ENCODE results near the gene HINFP. TPM values are rescaled to one million over a fixed set of nuclear protein-coding genes. Genes with fewer than 3 reads are reported as not detected.

The HINFP gene
- total and polyA plus RNA-seq, 2 of the 8 experiments (the other 6 are each of a cell fraction or from before 2014, with no cell fraction given) = 35.0 to 37.3 TPM

GRCh38 chr11:119173453-119173852 is 52.1 kb downstream of the HINFP start:
- Histone ChIP-seq H3K14ac (ENCODE audit: insufficient read length) (no peak overlapping the region), H3K27me3 (replicated peaks in 1 of 4; ENCODE audit: control insufficient read depth in 3 of 4, extremely low read depth in 1 of 4, insufficient read depth in 3 of 4, low read length in 3 of 4) (no peaks in the 10 kb centered on the region), H2BK12ac (ENCODE audit: low read depth, low read length) (no peak overlapping the region), H4K20me1 (replicated peaks in 1 of 2; ENCODE audit: control insufficient read depth in 1 of 2, insufficient read depth in 2 of 2, low read length in 2 of 2) (no peaks in the 10 kb centered on the region), H3K4me3 (ENCODE audit: extremely low read depth in 1 of 4, insufficient read depth in 2 of 4, low read depth in 3 of 4, low read length in 4 of 4) (no peak overlapping the region), H3K9me3 (ENCODE audit: insufficient read depth in 2 of 2, low read depth in 1 of 2, low read length in 1 of 2) (no peaks in the 10 kb centered on the region), H3K4me2 (ENCODE audit: insufficient read depth in 1 of 2, low read depth in 2 of 2, low read length in 2 of 2) (no peak overlapping the region), H3K4ac (replicated peaks; ENCODE audit: insufficient read length, low read depth, low read length) (no peak overlapping the region), H3K18ac (ENCODE audit: extremely low read depth, low read length) (no peak overlapping the region), H3K56ac (replicated peaks; ENCODE audit: insufficient read length, low read depth, low read length) (no peak overlapping the region), H2AFZ (ENCODE audit: low read length) (no peak overlapping the region), H3K27ac (ENCODE audit: low read depth, low read length) (no peak overlapping the region), H3K23ac (ENCODE audit: insufficient read length) (no peak overlapping the region), H3K9ac (replicated peaks in 1 of 4; ENCODE audit: extremely low read depth in 1 of 4, low read depth in 3 of 4, low read length in 3 of 4) (no peak overlapping the region), H4K91ac (replicated peaks; ENCODE audit: insufficient read length, low read length) (no peak overlapping the region), H3K79me2 (ENCODE audit: control insufficient read depth in 1 of 2, insufficient read depth in 2 of 2, low read length in 2 of 2) (no peaks in the 10 kb centered on the region), H4K5ac (ENCODE audit: insufficient read length, low read depth, low read length) (no peak overlapping the region), H3K36me3 (ENCODE audit: control insufficient read depth in 2 of 4, insufficient read depth in 4 of 4, low read length in 3 of 4) (no peaks in the 10 kb centered on the region; a peak in 1 of 8 replicates), H3K4me1 (replicated peaks in 1 of 4; ENCODE audit: control insufficient read depth in 3 of 4, insufficient read depth in 4 of 4, low read length in 3 of 4) (no peaks in the 10 kb centered on the region; a peak in 2 of 7 replicates), H2BK120ac (replicated peaks; ENCODE audit: low read depth, low read length) (no peak overlapping the region), H3K23me2 (ENCODE audit: low read depth, low read length) (peaks cover 7% of the 10 kb centered on the region; the same call in 1 of the 2 replicates), H2BK20ac (ENCODE audit: low read length) (no peak overlapping the region), H4K8ac (ENCODE audit: extremely low read depth, insufficient read depth, low read length) (no peak overlapping the region), H2AK5ac (ENCODE audit: low read depth, low read length) (no peak overlapping the region), H3K79me1 (ENCODE audit: low read depth, low read length) (no peaks in the 10 kb centered on the region), H2BK5ac (ENCODE audit: low read depth, low read length) (no peak overlapping the region), H2BK15ac (ENCODE audit: low read length) (no peak overlapping the region)
- 94% methylated on average over 21 of the region's 21 CpGs; no CpG with 5 or more reads in 1 of the 2 experiments for WGBS, 2 experiments (ENCODE audit: extremely low coverage in 1 of 2, insufficient coverage in 1 of 2, insufficient read length in 1 of 2, insufficient replicate concordance in 2 of 2, low coverage in 1 of 2, low lambda C conversion rate in 2 of 2, missing lambda C conversion rate in 1 of 2)
- POLR2A ChIA-PET (ENCODE audit: partially characterized antibody) = interaction anchor here (1.1 to 3.8 kb wide), 7 partner anchors 8 to 195 kb away, joined by 3 to 14 read pairs (median 5); a partner anchor contains a TSS
- DNase-seq (ENCODE audit: low read depth in 1 of 2, low spot score in 2 of 2) (no peak), FAIRE-seq (no peak)
- CTCF ChIA-PET (ENCODE audit: partially characterized antibody) = interaction anchor here (0.8 to 24.3 kb wide), 5 partner anchors 17 to 67 kb away, joined by 3 to 389 read pairs (median 6); partner anchors contain the start of genes ABCG4 and C2CD2L
- no peak for TF ChIP-seq PHF8 (conservative IDR thresholded peaks at IDR 0.05; ENCODE audit: low read depth, low read length)
- no peak for TF ChIP-seq CHD1 (IDR thresholded peaks at IDR 0.05; ENCODE audit: low read depth, low read length)
- TF ChIP-seq BCL11A (IDR thresholded peaks at IDR 0.05; ENCODE audit: low read depth in 2 of 2, low read length in 2 of 2) = no peak
- TF ChIP-seq EGR1 (IDR thresholded peaks at IDR 0.05; ENCODE audit: borderline replicate concordance, low read depth, low read length) = no peak
- TF ChIP-seq, protein P1, sequence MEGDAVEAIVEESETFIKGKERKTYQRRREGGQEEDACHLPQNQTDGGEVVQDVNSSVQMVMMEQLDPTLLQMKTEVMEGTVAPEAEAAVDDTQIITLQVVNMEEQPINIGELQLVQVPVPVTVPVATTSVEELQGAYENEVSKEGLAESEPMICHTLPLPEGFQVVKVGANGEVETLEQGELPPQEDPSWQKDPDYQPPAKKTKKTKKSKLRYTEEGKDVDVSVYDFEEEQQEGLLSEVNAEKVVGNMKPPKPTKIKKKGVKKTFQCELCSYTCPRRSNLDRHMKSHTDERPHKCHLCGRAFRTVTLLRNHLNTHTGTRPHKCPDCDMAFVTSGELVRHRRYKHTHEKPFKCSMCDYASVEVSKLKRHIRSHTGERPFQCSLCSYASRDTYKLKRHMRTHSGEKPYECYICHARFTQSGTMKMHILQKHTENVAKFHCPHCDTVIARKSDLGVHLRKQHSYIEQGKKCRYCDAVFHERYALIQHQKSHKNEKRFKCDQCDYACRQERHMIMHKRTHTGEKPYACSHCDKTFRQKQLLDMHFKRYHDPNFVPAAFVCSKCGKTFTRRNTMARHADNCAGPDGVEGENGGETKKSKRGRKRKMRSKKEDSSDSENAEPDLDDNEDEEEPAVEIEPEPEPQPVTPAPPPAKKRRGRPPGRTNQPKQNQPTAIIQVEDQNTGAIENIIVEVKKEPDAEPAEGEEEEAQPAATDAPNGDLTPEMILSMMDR (IDR thresholded peaks at IDR 0.05; ENCODE audit: control extremely low read depth in 1 of 3, insufficient read depth in 1 of 3, low read depth in 1 of 3, low read length in 3 of 3) = no peak
- no peak for TF ChIP-seq SIRT6 (IDR thresholded peaks at IDR 0.05; ENCODE audit: low read length)
- TF ChIP-seq SRF (IDR thresholded peaks at IDR 0.05; ENCODE audit: low read depth, low read length) = no peak
- TF ChIP-seq FOSL1 (IDR thresholded peaks at IDR 0.05; ENCODE audit: insufficient read depth, low read depth, low read length) = no peak
- no peak for TF ChIP-seq POLR2A (IDR thresholded peaks at IDR 0.05; ENCODE audit: control extremely low read depth in 1 of 2, low read depth in 2 of 2, low read length in 2 of 2)
- TF ChIP-seq JUND (IDR thresholded peaks at IDR 0.05; ENCODE audit: low read length) = no peak
- TF ChIP-seq SIN3A (conservative IDR thresholded peaks at IDR 0.05 in 1 of 2, IDR thresholded peaks at IDR 0.05 in 1 of 2; ENCODE audit: low read depth in 1 of 2, low read length in 2 of 2) = no peak
- no peak for TF ChIP-seq EP300 (IDR thresholded peaks at IDR 0.05; ENCODE audit: borderline replicate concordance in 1 of 2, low read depth in 2 of 2, low read length in 2 of 2)

Measured in H1 (cell line).